Lower lobe of right lung (tissue), 2 donors: ENCODE results near the gene ICA1. TPM values are rescaled to one million over a fixed set of nuclear protein-coding genes. Genes with fewer than 3 reads are reported as not detected.

Source experiments
- ATAC-seq, 2 donors: fragments of 200-7000 bp; cut with Tn5 transposase; one replicate each; pipeline ENCODE4 v1.9.1; 2020 to 2022; ENCODE audit warnings: mild to moderate bottlenecking in 2 of 2, moderate library complexity in 2 of 2
- DNase-seq: peaks from one replicate; pipeline ENCODE4 v3.0.0-alpha.2; 2020
- H3K27ac ChIP-seq: fragments of 200-600 bp; one replicate; pipeline ENCODE4 v1.8.0; 2022
- H3K27me3 ChIP-seq: fragments of 200-600 bp; one replicate; pipeline ENCODE4 v1.8.0; 2022; ENCODE audit warnings: low read depth
- H3K36me3 ChIP-seq: fragments of 200-600 bp; one replicate; pipeline ENCODE4 v1.8.0; 2022; ENCODE audit warnings: mild to moderate bottlenecking
- H3K4me1 ChIP-seq: fragments of 200-600 bp; one replicate; pipeline ENCODE4 v1.8.0; 2022
- H3K4me3 ChIP-seq: fragments of 200-600 bp; one replicate; pipeline ENCODE4 v1.8.0; 2022; ENCODE audit warnings: mild to moderate bottlenecking
- H3K9me3 ChIP-seq: fragments of 200-600 bp; one replicate; pipeline ENCODE4 v1.8.0; 2022
- CTCF ChIP-seq: fragments of 200-600 bp; IDR thresholded peaks from one replicate; pipeline ENCODE4 v1.8.0; 2022; ENCODE audit warnings: antibody characterized with exemption, mild to moderate bottlenecking
- intact Hi-C: fragments of 100-400 bp; cut with DNase I; formaldehyde crosslinking; loops from one replicate; pipeline ENCODE4 v1.11.0; 2022
- total RNA-seq: library from RNA; stranded (reverse); fragmentation: NEBNext Ultra II Directional; extraction: Animal tissue kit (Norgen Biotek cat#: 25700); gene quantifications from one replicate; pipeline ENCODE4 v1.2.1, GENCODE V29; 2021
- donor health status: DM: no; HTN: yes; CAD: no; lungs with severe emphysema.

Gene ICA1
- total RNA-seq, 1 donor from 2014 or later = 19.5 TPM

GRCh38 chr7:8277394-8277982 lies 15.5 kb upstream of the ICA1 start:
- no peak for TF ChIP-seq CTCF
- ATAC-seq = no peak
- no peak for DNase-seq

GRCh38 chr7:8274589-8274988 lies 12.6 kb upstream of the ICA1 start:
- no peak for TF ChIP-seq CTCF
- Histone ChIP-seq H3K4me1 (no peaks in the 10 kb centered on the region), H3K36me3 (no peaks in the 10 kb centered on the region), H3K9me3 (no peaks in the 10 kb centered on the region), H3K4me3 (no peak overlapping the region), H3K27me3 (no peaks in the 10 kb centered on the region), H3K27ac (no peak overlapping the region)
- ATAC-seq (no peak), DNase-seq (no peak)
- intact Hi-C loops = no loop called here

More at GRCh38 chr7:8277394-8277982, 15.5 kb upstream of the ICA1 start:
- H3K27ac ChIP-seq = no peak overlapping the region
- H3K4me3 ChIP-seq = no peak overlapping the region
- no peaks in the 10 kb centered on the region for H3K9me3 ChIP-seq
- no peaks in the 10 kb centered on the region for H3K36me3 ChIP-seq
- no peaks in the 10 kb centered on the region for H3K4me1 ChIP-seq
- intact Hi-C loops = no loop called here
- H3K27me3 ChIP-seq = no peaks in the 10 kb centered on the region

GRCh38 chr7:8271960-8272359 lies 10.0 kb upstream of the ICA1 start:
- TF ChIP-seq CTCF = no peak
- Histone ChIP-seq H3K36me3 (no peaks in the 10 kb centered on the region), H3K4me1 (no peaks in the 10 kb centered on the region), H3K9me3 (no peaks in the 10 kb centered on the region), H3K27ac (no peak overlapping the region), H3K4me3 (no peak overlapping the region), H3K27me3 (no peaks in the 10 kb centered on the region)
- ATAC-seq = no peak
- intact Hi-C loops = no loop called here
- DNase-seq = no peak

GRCh38 chr7:8263048-8263447 lies 1.1 kb upstream of the ICA1 start:
- no peak for ATAC-seq
- H3K4me1 ChIP-seq = peaks cover 6% of the 10 kb centered on the region
- intact Hi-C loops = no loop called here
- no peak for TF ChIP-seq CTCF
- no peaks in the 10 kb centered on the region for H3K9me3 ChIP-seq
- H3K27me3 ChIP-seq = no peaks in the 10 kb centered on the region
- DNase-seq = no peak
- H3K27ac ChIP-seq = no peak overlapping the region
- no peaks in the 10 kb centered on the region for H3K36me3 ChIP-seq
- peak overlapping the region; percentile 71 for H3K4me3 ChIP-seq

GRCh38 chr7:8260871-8261694 lies 884 bp downstream of the ICA1 start:
- H3K36me3 ChIP-seq = no peaks in the 10 kb centered on the region
- intact Hi-C loops = no loop called here
- peak overlapping the region; percentile 71 for H3K4me3 ChIP-seq
- H3K9me3 ChIP-seq = no peaks in the 10 kb centered on the region
- H3K27ac ChIP-seq = peak overlapping the region; percentile 91
- no peak for TF ChIP-seq CTCF
- ATAC-seq (peak; percentile 62 to 75), DNase-seq (peak; percentile 70)
- H3K27me3 ChIP-seq = no peaks in the 10 kb centered on the region
- H3K4me1 ChIP-seq = peaks cover 6% of the 10 kb centered on the region
